Central memory CD4-positive, alpha-beta T cell (primary cell): ENCODE data around the gene OR5H15.
A peak's percentile ranks its signal among the peaks of the same experiment; 100 is the strongest.
"Not testable (repeated sequence)": the region's sequence is repeated elsewhere in the genome, so short reads cannot be mapped to it uniquely, and the experiment has no call there.

ENCODE experiments used
- DNase-seq: peaks from one replicate; pipeline ENCODE4 v3.0.0; 2022
- total RNA-seq, 3 experiments: gene quantifications; one replicate each; lab custom pipeline; 2026; lab: John Stamatoyannopoulos, UW

OR5H15 gene
- 0 reads per million in 3 experiments for total RNA-seq

GRCh38 chr3:98166396-98166795 lies at the start of gene OR5H15:
Gene OR5H15 (plus strand): TSS chr3:98166696. CDS start chr3:98168700, 2,004 bp downstream.
- no peak for DNase-seq

GRCh38 chr3:98130421-98130820 lies 36.1 kb upstream of the OR5H15 start, which contains the start of gene OR5H1:
Gene OR5H1 (plus strand): TSS chr3:98130721. CDS start chr3:98132698, 1,977 bp downstream.
- no peak for DNase-seq

- no peak for DNase-seq
These were observed 29.9 kb upstream of the OR5H15 start for GRCh38 chr3:98136631-98137030.

GRCh38 chr3:98137826-98138557 lies 28.5 kb upstream of the OR5H15 start:
- not testable (repeated sequence) for DNase-seq

- no peak for DNase-seq
These were observed 26.0 kb upstream of the OR5H15 start for GRCh38 chr3:98140531-98140930.

DNA sequence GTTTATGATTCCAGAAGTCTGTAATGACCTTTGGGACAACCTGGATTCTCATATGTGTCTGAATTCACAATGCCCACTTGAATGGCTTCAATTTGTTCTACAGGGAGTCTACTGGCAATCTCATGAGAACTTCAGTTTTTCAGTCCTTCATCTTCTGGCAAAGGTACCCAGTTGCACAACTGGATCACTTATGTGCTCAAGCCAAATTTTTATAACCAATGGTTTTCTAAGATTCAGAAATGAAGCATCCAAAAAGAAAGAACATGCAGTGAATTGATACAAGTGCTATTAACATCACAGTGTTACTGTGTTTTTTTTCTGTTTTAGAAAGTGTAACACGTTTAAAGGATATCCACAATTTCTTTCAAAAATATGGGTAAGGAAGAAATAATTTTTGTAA lies 19.3 kb upstream of the OR5H15 start, which contains the start of gene OR5H14:
Gene OR5H14, plus strand, starts transcription at position 301 of the 400 bp plus-strand sequence. CDS start 1,907 bp downstream, outside the sequence.
- no peak for DNase-seq

GRCh38 chr3:98148751-98149150 lies 17.7 kb upstream of the OR5H15 start:
- no peak for DNase-seq

GRCh38 chr3:98149456-98149855 lies 17.0 kb upstream of the OR5H15 start:
- DNase-seq, result not testable (repeated sequence)

DNA sequence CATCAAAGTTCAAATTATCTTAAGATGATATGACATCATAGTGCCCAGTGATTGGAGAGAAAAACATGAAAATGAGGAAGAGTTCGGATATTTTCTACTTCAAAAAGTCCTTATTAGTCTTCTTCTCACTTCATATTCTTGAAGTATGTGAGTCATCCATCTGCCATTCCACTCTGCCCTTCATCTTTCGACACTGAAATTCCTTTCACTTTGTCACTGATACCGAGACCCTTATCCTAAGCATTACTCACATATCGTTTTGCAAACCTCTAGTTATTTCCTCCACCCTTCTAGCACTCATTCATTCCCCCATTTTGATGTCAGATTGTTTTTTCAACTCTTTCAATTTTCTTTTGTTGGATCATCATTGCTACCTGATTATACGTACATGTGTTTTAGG lies 15.3 kb upstream of the OR5H15 start:
- DNase-seq, result no peak

GRCh38 chr3:98171071-98171470 lies 4.6 kb downstream of the OR5H15 start:
- no peak for DNase-seq

- DNase-seq, result no peak
These were observed 6.1 kb downstream of the OR5H15 start for GRCh38 chr3:98172621-98173020.

DNA sequence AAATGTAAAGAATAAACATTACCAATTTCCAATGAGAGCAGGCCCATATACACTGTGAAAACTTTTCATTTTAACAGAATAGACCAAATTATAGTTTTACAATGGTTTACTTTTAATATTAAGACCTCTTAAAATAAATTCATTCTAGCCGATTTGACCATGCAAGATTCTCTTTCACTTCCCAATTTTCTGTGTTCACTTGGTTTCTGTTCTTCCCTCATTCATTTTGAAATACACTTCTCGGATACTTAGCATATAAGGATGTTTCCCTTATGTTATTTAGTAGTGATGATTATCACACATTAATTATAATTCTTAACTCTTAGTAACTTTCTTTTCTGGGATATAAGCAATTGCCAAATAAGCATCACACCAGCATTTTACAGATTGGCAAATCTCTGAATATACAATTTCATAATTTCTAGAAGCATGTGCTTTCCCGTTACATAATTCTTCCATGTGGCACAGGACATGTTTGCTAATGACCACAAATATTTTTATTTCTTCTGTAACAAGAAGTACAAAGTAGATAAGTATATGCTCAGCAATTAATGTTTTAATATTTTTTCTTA lies 13.9 kb downstream of the OR5H15 start:
- DNase-seq, result no peak

- DNase-seq, result no peak
These were observed 15.7 kb downstream of the OR5H15 start for GRCh38 chr3:98182196-98182595.

DNA sequence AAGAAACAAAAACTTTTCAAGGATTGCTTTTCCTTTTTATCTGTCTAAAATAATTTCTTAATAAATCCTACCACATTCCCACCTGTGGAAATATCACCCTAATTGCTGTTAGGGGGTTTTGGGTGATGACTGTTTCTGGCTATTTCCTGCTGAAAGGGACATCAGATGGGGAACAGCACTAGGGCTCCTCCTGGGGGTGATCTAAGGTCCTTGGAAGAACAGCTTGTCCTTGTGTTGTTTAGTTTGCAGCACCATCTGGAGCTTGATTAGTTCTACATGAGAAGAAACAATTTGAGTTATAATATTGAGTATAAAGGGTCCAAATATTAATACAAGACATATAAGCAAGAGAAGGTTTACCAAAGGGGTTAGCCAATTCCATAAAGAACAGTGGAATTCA lies 18.7 kb downstream of the OR5H15 start:
- no peak for DNase-seq

DNA sequence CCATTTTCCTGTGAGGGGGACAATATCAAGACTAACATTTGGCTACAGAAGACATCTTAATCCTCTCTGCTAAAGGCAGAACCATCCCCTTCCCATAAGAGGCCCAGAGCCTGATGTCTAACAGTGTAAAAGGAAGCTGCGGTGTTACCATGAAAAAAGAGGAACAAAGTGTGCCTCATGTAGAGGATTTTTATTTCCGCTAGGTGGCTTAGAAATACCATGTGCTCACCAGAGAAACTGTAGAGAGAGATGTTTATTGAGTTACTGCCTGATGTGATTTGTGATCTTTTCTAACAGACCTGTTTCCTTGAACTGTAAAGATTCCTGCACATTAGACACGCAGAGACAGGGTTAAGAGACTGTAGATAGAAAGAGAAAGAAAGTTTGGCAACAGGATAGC lies 22.0 kb downstream of the OR5H15 start:
- peak; percentile 3 for DNase-seq

DNA sequence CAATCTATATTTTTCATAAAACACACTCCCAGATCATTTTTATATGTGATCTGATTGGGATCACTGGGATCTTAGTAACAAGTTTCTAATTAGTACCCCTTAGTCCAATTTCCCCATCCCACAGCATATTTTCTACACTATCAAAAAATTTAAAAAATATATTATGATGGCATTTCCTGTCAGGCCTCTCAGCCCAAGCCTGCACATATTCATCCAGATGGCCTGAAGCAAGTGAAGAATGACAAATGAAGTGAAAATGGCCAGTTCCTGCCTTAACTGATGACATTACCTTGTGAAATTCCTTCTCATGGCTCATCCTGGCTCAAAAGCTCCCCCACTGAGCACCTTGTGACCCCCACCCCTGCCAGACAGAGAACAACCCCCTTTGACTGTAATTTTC lies 24.4 kb downstream of the OR5H15 start:
- not testable (repeated sequence) for DNase-seq

- DNase-seq, result not testable (repeated sequence)
These were observed 29.8 kb downstream of the OR5H15 start for GRCh38 chr3:98196293-98196692.

DNA sequence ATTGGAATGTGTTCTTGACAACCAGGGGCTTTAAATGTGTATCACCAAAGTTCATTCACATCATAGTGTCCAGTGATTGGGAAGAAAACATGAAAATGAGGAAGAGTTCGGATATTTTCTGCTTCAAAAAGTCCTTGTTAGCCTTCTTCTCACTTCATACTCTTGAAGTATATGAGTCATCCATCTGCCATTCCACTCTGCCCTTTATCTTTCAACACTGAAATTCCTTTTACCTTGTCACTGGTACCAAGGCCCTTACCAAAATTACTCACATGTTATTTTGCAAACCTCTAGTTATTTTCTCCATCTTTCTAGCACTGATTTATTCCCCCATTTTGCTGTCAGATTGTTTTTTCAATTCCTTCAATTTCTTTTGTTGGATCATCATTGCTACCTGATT lies 32.5 kb downstream of the OR5H15 start:
- no peak for DNase-seq

DNA sequence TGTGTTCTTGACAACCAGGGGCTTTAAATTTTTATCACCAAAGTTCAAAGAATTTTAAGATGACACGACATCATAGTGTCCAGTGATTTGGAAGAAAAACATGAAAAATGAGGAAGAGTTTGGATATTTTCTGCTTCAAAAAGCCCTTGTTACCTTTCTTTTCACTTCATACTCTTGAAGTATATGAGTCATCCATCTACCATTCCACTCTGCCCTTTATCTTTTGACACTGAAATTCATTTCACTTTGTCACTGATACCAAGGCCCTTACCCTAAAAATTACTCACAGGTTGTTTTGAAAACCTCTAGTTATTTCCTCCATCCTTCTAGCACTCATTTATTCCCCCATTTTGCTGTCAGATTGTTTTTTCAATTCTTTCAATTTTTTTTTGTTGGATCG lies 42.7 kb downstream of the OR5H15 start:
- no peak for DNase-seq

GRCh38 chr3:98213276-98213675 lies 46.8 kb downstream of the OR5H15 start:
- DNase-seq, result no peak

DNA sequence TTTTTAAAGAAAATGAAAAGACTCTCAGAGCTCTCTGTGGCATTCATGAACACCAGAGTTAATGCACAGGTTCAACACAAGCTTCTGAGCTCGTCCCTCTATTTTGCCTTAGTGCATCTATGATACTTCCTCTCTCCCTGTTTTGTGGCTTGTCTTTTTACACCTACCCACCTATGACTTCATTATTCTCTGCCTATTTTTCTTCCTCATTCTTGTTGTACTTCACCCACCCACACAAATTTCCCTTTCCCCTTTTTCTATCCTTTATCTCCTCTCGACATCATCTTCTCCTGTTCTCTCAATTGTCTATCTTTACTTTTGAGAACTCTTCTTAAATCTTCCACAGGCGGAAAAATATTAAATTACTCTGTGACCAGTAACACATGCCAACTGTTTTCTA lies 48.6 kb downstream of the OR5H15 start:
- DNase-seq, result no peak
